SK-N-SH treated with all-trans-retinoic acid at 6 μM for 48 hours (cell line): ENCODE results near the gene C11orf68.

Experiments used
- ARNTL ChIP-seq: fragments of 450-650 bp; formaldehyde crosslinking; IDR thresholded peaks from 2 replicates; pipeline ENCODE4 v1.5.0; 2020; ENCODE audit warnings: low read depth, mild to moderate bottlenecking, moderate library complexity, borderline replicate concordance
- ISL1 ChIP-seq: fragments of 250-450 bp; sonication (Bioruptor Pico); IDR thresholded peaks from 2 replicates; pipeline ENCODE4 v2.1.2; 2022; ENCODE audit warnings: mild to moderate bottlenecking, moderate library complexity
- PATZ1 ChIP-seq: fragments of 250-450 bp; sonication (Bioruptor Pico); IDR thresholded peaks from 2 replicates; pipeline ENCODE4 v1.8.0; 2020; ENCODE audit warnings: mild to moderate bottlenecking, moderate library complexity, borderline replicate concordance
- PPARA ChIP-seq: fragments of 250-450 bp; sonication (Bioruptor Pico); IDR thresholded peaks from 2 replicates; pipeline ENCODE4 v1.5.0; 2020; ENCODE audit warnings: mild to moderate bottlenecking, borderline replicate concordance
- SNAI2 ChIP-seq: fragments of 250-450 bp; sonication (Bioruptor Pico); IDR thresholded peaks from 2 replicates; pipeline ENCODE4 v1.5.0; 2020; ENCODE audit warnings: mild to moderate bottlenecking, moderate library complexity
- TCF4 ChIP-seq: fragments of 250-450 bp; sonication (Bioruptor Pico); IDR thresholded peaks from 2 replicates; pipeline ENCODE4 v1.8.0; 2021; ENCODE audit warnings: mild to moderate bottlenecking, moderate library complexity, borderline replicate concordance
- ZC3H10 ChIP-seq: fragments of 250-450 bp; sonication (Bioruptor Pico); IDR thresholded peaks from 2 replicates; pipeline ENCODE4 v1.5.1; 2021; ENCODE audit warnings: mild to moderate bottlenecking, moderate library complexity

GRCh38 chr11:65903068-65903481 lies 15.8 kb downstream of the C11orf68 start:
- TF ChIP-seq ARNTL (CRISPR knock-in tag) (no peak), TCF4 (CRISPR knock-in tag) (no peak), ZC3H10 (CRISPR knock-in tag) (no peak), SNAI2 (CRISPR knock-in tag) (no peak), ISL1 (CRISPR knock-in tag) (no peak), PPARA (no peak), PATZ1 (CRISPR knock-in tag) (no peak)
